OCI-LY3 (cell line): Measurements from ENCODE around the gene SOX8.
"Not testable (repeated sequence)": the region's sequence is repeated elsewhere in the genome, so short reads cannot be mapped to it uniquely, and the experiment has no call there.

Source experiments
- CTCF ChIP-seq: fragments of 200-600, 300-600 bp; sonication (generic); IDR thresholded peaks from 2 replicates; pipeline ENCODE4 v1.5.1; 2014; ENCODE audit warnings: antibody characterized with exemption, low read length, low read depth
- EZH2phosphoT487 ChIP-seq: fragments of 200-600 bp; shearing (Covaris generic); IDR thresholded peaks from 2 replicates; pipeline ENCODE4 v1.6.1; 2018; ENCODE audit warnings: antibody characterized with exemption, mixed run types, low read depth

GRCh38 chr16:953818-954217 is 27.8 kb upstream of the SOX8 start:
- TF ChIP-seq CTCF, EZH2phosphoT487: not testable (repeated sequence)
